DMS114 treated with DMSO at 0.1 percent for 48 hours (cell line): ENCODE measurements around the gene ACOT7.

ENCODE experiments used
- DNase-seq: peaks from one replicate; lab custom pipeline; 2025; ENCODE audit not compliant: unreplicated experiment; lab: John Stamatoyannopoulos, UW

ACOT7 gene

DNA sequence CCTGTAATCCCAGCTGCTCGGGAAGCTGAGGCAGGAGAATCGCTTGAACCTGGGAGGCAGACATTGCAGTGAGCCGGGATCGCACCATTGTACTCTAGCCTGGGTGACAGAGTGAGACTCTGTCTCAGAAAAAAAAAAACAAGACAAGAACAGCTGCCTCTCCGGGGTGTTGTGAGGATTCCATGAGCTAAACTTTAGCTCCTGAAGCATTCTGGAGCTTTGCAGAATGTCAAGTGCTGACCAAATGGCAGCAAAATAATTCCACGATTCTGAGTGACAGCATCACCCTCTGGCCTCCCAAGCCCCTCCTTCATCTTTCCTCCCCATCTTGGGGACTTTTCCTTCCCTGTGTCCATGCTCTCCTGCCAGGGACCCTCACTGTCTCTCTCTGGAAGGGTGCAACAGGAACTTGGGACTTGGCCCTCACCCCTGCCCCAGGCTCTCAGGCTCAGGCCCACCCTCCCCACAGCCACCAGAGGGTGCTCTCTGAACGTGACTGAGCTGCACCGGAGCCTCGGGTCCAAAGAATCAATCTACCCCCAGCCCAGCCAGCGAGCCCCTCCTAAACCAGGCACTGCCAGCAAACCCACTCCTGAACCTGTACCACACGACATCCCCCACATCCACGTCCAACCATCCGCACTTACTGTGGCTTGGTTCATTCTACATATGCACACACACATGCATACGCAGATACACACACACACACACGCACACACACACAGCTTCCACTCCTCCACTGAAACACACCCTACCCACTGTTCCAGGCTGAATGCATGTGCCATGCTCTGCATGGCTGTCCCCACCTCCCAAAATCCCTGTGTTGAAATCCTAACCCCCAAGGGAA lies 45.7 kb downstream of the ACOT7 start:
- DNase-seq: no peak

DNA sequence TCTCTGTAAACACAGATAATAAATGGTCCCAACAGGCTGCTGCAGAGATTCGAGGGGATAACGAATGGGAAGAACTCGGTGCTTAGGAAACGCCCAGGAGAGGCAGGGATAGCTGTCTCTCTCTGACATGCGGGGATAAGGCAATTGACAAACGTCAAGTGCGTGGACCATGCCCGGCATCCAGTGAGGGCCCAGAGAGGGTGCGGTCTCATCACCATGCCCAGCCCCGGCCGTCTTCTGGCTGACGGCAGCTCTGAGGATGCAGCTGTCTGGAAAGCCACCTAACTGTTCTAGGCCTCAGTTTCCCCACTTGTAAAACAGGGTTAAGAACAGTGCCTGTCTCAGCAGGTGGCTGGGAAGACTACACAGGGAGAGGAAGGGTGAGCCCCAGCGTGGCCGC lies 48.1 kb downstream of the ACOT7 start:
- DNase-seq: no peak

DNA sequence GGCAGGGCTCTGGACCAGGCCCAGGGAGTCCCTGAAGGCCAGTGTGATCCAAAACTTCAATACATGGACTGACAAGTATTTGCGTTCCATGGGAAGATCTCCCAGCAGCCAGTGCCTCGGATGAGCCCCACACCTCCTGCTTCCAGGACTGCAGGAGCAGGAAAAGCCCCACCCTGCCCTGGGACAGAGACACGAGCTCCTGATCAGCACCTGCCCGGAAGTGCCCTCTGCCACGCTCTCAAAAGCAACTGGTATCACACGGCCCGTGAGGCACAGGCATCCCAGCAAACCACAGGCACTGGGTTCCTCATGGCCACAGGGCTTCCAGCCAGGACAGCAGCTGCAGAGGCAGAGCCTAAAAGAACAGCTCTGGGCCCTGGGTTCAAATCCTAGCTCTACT lies 48.6 kb downstream of the ACOT7 start:
- DNase-seq: no peak

DNA sequence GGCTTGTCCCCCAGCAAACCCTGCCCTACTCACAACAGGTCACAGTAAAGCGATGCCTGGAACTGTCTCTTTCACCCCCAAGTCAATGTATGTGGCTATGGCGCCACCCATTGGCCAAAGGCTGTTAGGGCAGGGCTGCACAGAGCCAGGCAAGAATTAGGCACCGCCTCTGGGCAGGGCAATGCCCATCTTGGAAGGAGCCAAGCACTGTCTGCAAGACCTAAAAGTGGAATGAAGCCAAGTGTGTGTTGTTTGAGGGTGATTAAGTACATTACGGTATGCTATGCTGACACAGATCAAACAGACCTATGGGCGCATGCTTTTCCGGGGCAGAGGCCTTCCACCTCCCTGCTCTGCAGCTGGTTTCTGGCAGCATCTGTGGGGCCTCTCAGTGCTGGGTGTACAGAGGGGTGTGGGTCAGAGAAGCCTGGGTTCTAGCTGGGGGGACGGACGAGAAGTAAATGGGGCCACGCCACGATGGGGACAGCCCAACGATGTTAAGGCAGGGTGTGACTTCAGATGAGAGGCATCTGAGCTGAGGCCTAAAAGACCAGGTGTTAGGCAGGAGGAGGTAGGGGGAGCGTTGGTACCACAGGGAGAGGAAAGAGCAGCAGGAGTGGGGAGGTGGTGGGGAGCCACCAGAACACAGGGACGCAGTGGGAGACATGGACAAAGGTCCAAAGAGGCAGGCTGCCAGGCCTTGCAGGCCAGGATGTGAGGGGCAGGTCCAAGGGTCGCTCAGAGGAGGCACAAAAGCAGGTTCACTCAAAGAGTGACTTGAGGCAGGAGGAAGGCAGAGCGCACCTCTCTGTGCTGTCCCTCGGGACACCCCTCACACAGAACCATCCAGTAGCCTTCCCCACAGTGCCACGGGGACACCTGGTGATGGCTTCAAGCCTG lies 49.8 kb downstream of the ACOT7 start:
- DNase-seq: no peak

DNA sequence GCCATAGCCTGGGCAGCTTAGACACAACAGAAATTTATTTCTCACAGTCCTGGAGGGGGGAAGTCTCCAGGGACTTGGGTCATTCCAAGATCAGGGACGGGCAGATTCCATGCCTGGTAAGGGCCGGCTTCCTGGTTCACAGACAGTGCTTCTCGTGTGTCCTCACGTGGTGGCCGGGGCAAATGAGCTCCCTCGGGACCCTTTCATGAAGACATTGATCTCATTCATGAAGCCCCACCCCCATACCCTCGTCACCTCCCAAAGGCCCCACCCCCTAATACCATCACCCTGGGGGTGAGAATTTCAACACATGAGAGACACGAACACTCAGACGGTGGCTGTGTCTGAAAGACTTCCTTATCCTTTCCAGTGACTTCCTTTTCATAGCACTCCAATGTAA lies 51.5 kb downstream of the ACOT7 start:
- DNase-seq: no peak

DNA sequence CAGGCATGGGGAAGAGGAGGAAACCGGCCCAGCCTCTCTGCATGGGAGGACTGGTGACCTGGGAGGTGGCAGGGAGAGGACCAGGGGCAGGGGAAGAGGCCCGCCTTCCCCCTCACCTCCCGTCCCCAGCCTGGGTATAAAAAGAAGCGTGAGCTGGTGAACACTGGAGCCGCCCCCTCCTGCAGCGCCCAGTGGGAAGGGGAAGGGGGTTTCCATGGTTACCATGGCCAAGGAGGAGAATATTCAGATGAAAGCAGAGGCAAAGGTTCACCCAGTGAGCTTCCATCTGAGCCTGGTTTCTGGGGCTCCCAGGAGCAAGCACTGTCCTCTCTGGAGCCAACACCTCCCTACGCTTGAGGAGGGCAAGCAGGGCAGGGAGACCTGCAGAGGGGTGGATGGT lies 54.9 kb downstream of the ACOT7 start:
- no peak for DNase-seq

DNA sequence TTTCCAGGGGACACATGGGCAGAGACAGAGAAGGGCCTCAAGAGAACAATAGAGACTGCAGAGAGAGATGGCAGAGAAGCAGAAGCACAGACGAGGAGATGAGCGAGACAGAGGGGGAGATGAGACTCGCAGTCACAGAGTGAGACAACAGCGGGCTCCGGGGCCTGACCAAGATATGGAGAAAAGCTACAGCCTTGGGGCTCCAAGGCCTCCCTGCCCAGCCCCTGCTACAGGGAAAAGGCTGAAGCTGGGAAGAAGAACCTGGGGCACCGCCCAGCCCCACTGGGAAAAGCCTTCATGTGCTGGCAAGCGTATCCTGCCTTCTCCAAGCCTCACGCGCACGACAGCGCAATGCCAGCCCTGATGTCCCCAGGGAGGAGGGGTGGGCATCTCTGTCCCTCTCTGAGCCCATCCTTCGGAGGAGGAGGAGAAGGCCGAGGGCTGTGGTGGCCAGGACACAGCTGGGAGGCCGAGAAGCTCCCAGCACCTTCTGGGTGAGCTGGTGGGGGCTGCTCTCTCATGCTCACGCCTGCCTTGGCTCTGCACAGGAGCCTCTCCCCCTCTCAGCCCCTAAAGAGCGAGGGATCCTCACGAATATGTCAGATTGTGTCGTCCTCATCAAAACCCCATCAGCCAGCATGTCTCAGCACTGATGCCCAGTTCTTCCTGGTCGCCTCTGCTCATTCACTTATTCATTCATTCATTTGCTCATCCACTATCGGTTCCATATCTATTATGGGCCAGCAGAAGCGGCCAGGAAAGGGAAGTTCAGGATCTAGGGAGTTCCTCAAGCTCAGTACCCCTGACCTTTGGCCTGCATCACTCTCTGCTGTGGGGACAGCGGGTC lies 56.6 kb downstream of the ACOT7 start:
- DNase-seq: no peak

DNA sequence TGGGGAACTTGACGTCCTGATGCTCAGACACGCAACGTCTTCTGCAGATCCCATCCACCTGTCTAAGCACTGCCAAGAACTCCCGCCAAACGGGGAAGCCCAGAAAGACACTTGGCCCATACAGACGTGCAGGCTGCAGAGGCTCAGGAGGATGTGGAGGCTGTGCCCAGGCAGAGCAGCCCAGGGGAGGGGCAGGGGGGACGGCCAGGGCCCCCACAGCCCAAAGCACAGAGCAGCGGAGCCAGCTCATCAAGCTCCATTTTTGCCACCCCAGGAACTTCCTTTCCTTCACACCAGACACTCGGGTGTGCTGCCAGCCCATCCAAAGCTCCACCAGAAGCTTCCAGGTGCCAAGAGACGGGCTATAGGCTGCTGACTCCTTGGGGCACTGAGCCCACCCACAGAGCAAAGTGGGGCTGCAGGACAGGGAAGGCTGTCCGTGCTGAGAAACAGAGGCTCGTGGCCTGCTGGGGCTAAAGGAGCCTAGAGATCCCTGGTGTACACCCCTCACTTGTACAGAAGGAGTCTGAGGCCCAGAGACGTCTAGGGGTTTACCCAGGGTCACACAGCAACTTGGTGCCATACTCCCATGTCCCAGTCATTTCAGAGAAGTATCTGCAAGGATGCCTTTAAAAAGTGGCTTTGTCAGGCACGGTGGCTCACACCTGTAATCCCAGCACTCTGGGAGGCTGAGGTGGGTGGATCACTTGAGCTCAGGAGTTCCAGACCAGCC lies 59.1 kb downstream of the ACOT7 start:
- DNase-seq: no peak

DNA sequence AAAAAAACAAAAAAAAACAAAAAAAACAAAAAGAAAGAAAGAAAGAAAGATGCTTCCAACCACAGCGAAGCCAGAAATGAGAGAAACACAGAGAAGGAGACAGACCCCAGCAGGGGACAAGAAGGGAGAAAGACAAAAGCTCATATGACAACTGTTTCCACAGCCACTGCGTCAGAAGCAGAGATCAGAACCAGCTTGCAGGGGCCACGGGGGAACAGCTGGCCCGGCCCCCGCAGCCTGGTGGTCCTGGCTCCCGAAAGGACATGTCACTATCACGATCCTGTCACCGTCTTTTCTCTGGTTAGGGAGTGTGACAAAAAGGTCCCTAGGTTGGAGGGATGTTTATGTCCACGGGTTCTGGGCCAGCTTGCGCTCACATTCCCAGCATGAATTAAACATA lies 60.7 kb downstream of the ACOT7 start:
- no peak for DNase-seq

DNA sequence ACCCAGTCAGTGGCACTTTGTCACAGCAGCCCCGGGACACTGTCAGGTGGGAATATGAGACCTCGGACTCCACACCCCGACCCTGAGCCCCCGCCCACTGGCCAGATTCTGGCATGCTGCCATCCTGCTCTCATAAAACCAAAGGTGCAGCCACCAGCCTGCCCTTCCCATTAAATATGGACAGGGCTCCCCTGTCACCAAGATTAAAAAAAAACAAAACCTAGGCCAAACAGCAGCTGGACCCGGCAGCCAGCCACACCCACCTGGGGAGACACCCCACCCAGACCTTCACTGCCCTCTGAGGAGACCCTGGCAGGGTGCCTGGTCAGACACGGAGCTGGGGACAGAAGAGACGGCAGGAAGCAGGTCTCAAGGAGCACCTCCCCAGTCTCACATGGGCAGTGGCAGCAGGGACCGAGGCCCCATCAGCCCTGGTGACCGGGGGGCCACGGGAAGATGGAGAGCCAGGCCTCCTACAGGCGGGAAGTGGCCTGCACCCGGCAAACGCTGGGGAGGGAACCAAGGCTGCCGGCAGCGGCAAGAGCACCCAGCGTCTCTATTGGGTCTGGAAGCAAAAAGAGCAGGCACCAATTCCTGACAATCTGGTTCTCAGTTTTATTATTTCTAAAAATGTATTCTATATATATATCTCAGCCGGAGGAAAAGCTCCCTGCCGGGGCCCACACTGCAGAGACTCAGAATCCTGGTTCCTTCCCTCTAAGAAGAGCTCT lies 61.9 kb downstream of the ACOT7 start:
- DNase-seq: no peak

DNA sequence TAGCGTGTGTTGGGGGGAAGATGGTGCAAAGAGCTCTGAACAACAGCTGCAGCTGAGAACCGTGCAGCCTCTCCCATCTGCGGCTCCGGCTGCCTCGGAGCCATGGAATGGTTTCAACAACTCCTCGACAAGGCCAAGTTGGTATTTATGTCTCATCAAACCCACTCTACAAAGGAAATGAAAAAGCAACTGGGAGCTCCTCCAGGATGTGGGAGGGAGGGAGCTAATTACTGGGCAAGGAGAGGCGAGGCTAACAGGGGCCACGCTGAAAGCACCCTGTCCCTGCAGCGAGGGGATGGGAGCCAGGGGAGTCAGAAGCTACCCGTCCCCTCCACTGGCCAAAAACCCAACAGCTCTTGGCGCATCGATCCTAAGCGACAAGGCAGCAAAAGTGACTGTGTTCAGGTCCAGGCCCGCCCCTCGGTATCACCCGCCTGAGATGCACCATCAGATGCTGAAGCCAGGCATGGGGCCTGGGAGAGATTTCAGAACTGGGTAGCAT lies 63.1 kb downstream of the ACOT7 start:
- no peak for DNase-seq

DNA sequence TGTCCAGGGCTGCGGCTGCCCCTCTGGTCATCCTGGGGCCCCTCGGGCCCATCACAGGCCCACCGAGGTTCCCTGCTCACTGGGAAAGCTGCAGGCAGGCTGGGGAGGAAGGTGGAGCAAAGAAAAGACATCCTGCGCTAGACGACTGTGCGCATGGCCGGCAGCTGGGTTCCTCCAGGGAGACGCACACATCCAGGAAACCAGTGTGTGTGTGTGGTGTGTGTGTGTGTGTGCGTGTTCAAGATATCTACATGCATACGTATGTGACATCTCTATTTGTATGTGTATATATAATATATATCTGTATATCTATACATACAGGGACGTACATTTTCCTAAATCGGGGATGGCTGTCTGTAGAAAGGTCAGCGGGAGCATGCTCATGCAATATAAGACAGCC lies 63.7 kb downstream of the ACOT7 start:
- DNase-seq: no peak

DNA sequence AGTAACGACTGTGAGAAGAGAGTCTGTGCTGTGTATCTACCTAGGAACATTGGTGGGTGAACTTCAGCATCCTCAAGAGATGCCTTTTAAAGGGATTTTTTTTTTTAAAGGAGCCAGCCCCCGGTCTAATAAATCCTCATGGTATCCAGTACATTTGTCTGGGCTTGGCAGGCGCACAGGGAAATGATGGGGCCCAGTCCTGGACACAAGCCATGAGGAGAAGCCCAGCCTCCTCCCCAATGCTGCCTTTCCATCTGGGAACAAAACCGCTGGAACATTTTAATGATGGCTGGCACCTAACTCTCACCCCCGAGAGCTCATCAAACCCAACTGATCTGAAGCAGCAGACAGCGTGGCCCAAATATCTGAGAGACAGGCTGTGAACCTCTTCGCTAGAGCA lies 64.2 kb downstream of the ACOT7 start:
- no peak for DNase-seq

DNA sequence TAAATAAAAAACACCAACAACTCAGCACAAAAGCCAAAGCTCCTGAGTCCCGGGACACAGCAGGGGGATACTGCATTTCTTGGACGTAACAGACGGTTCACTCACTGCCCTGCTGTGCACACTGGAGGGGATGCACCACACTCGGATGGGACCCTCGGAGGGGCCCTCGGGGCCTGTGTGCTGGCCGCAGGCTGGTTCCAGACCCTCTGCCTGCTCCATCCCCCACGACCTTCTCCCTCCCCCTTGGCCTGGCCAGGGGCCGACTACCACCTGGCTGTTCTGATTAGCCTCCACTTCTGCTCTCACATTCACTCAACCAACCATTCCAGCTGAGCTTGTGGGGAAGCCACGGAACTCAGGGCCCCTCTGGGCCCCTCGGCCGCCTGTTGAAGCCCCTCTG lies 64.9 kb downstream of the ACOT7 start:
- DNase-seq: no peak

DNA sequence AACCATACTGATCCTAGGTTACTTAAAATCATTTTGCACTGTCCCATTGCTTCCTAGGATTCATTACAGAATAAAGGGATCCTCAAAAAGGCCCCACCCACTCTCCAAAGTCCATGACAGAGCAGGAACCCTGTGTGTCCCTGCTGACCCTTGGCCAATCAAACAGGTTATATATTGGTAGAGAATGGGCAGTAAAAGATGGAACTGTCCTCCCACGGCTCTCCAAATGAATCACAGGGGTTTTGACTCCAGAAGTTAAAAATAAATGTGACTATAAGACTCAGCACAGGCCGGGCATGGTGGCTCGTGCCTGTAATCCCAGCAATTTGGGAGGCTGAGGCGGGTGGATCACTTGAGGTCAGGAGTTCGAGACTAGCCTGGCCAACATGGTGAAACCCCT lies 65.5 kb downstream of the ACOT7 start:
- no peak for DNase-seq

DNA sequence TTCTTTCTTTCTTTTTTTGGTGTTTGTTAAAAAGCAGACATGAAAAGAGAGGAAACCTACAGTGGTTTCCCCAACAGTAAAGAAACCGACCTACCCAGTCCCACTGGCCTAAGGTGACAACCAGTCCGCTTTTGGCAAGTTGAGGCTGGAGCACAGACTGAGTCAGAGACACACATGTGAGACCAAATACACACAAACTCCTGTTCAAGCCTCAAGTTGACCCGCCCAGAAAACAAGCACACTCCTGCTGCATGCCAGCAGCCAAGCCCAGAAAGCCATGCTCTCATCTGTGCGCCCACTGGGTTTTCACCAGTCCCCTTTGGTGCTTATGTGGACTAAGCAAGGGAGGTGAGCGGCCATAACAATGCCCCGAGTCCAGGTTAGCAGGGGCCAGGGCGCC lies 68.1 kb downstream of the ACOT7 start:
- DNase-seq: no peak

DNA sequence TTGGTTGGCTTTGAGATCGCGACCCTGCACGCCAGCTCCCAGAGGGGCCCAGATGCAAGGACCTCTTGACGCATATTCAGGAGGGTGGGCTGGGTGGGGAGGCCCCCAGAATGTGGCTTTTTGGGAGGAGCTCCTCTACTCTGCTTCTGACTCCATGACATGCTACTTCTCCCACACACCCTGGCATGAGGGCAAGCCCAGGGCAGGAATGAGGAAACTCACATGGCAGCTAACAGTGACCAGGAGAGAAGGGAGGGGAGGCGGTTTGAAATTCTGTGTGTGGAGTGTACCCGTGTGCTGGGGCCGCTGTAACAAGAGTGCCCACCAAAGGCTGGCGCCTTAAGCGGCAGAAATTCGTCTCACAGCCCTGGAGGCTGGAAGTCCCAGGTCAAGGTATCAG lies 71.4 kb downstream of the ACOT7 start:
- no peak for DNase-seq

DNA sequence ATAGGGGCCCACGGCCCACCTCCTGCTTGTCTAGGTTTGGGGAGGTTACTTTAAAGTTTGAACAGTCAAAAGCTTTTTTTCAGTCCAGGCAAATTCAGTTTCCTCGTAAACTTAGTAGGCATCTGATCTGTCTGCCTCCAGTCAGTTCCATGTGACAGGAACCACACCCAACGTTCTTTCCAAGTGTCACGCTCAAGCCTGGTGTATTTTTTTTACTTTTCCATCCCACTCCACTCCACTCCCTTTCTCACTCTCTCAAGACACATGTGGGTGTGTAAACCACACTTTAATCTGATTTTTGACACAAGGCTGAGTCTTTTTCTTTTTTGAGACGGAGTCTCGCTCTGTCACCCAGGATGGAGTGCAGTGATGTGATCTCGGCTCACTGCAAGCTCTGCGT lies 72.4 kb downstream of the ACOT7 start:
- DNase-seq: no peak

DNA sequence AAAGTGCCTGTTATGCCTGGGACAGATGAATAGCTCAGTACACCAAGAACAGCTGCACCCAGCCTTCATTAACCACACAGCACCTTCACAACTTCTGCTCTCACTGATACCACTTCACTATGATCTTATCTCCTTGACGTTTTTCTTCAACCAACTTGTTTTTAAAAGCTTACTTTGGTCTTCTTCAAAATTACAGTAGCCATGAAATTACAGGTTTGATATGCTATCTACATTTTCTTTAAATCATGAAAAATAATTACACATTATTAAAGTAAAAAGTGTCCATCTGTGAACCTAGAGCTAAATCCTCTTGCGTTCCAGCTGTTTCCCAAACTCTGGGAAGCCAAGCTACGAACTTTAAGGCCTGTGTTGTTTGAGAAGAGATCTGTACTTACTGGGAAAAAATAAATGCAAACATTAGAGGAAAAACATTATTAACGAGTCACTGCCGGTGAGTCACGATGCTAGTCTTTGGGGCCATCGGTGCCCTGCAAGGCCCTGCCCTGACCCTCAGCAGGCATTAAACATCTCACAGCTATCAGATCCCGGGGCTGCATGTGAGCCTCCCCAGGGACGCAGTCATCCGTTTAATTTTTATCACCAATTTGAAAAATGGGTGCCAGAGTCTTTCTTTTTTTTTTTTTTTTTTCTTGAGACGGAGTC lies 76.3 kb downstream of the ACOT7 start:
- no peak for DNase-seq
